WTC11 (cell line): Measurements from ENCODE around the gene HSPA12A. TPM values are rescaled to one million over a fixed set of nuclear protein-coding genes. Genes with fewer than 3 reads are reported as not detected.

Experiments
- ATAC-seq: fragments of 200-7000 bp; cut with Tn5 transposase; 2 replicates; pipeline ENCODE4 v1.10.0; 2021; ENCODE audit warnings: mild to moderate bottlenecking, moderate library complexity
- CTCF ChIA-PET: fragments of 300-600 bp; sonication (Branson Sonifier 250); formaldehyde crosslinking; loops from one replicate; lab custom pipeline; 2021; ENCODE audit warnings: antibody characterized with exemption; lab: Charles Lee
- POLR2A ChIA-PET: fragments of 350-600 bp; sonication (Branson Sonifier 250); formaldehyde crosslinking; loops from one replicate; lab custom pipeline; 2021; ENCODE audit warnings: antibody characterized with exemption; lab: Charles Lee
- DNase-seq: peaks from one replicate; pipeline ENCODE4 v3.0.0; 2021; ENCODE audit warnings: low spot score
- H3K27ac Mint-ChIP-seq: 2 replicates; pipeline ENCODE4 v1.8.0; 2021; ENCODE audit warnings: mixed read lengths
- H3K27me3 Mint-ChIP-seq: 2 replicates; pipeline ENCODE4 v1.8.0; 2021; ENCODE audit warnings: low read depth, mild to moderate bottlenecking, moderate library complexity, mixed read lengths
- H3K36me3 Mint-ChIP-seq: 2 replicates; pipeline ENCODE4 v1.8.0; 2021; ENCODE audit warnings: mixed read lengths
- H3K4me1 Mint-ChIP-seq: 2 replicates; pipeline ENCODE4 v1.8.0; 2022; ENCODE audit warnings: mixed read lengths
- H3K4me3 Mint-ChIP-seq: 2 replicates; pipeline ENCODE4 v1.8.0; 2021; ENCODE audit warnings: mild to moderate bottlenecking, moderate library complexity, mixed read lengths
- H3K9me3 Mint-ChIP-seq: 2 replicates; pipeline ENCODE4 v1.8.0; 2021; ENCODE audit warnings: mixed read lengths
- ATF1 ChIP-seq: sonication (generic); formaldehyde crosslinking; IDR thresholded peaks from 2 replicates; pipeline ENCODE4 v1.8.1; 2023; ENCODE audit warnings: mild to moderate bottlenecking, moderate library complexity, missing genetic modification reagents
- CREM ChIP-seq: sonication (generic); formaldehyde crosslinking; IDR thresholded peaks from 2 replicates; pipeline ENCODE4 v1.8.1; 2022; ENCODE audit warnings: mild to moderate bottlenecking, missing genetic modification reagents, moderate library complexity
- E2F1 ChIP-seq: sonication (generic); formaldehyde crosslinking; IDR thresholded peaks from 2 replicates; pipeline ENCODE4 v1.8.0; 2022; ENCODE audit warnings: mild to moderate bottlenecking, missing genetic modification reagents
- E2F5 ChIP-seq: sonication (generic); formaldehyde crosslinking; IDR thresholded peaks from 2 replicates; pipeline ENCODE4 v1.8.1; 2022; ENCODE audit warnings: mild to moderate bottlenecking, moderate library complexity, missing genetic modification reagents
- ESRRA ChIP-seq: sonication (generic); formaldehyde crosslinking; IDR thresholded peaks from 2 replicates; pipeline ENCODE4 v1.8.1; 2022; ENCODE audit warnings: mild to moderate bottlenecking, missing genetic modification reagents, borderline replicate concordance
- FOXP4 ChIP-seq: sonication (generic); formaldehyde crosslinking; IDR thresholded peaks from 2 replicates; pipeline ENCODE4 v1.8.0; 2022; ENCODE audit warnings: mild to moderate bottlenecking, missing genetic modification reagents
- GRHL2 ChIP-seq: fragments of 250-450 bp; sonication (Bioruptor Pico); IDR thresholded peaks from 2 replicates; pipeline ENCODE4 v1.8.0; 2022; ENCODE audit warnings: mild to moderate bottlenecking, moderate library complexity; ENCODE audit not compliant: insufficient replicate concordance, severe bottlenecking
- MLX ChIP-seq: sonication (generic); formaldehyde crosslinking; IDR thresholded peaks from 2 replicates; pipeline ENCODE4 v1.8.1; 2023; ENCODE audit warnings: mild to moderate bottlenecking, missing genetic modification reagents, moderate library complexity
- NFATC4 ChIP-seq: fragments of 250-450 bp; sonication (Bioruptor Pico); IDR thresholded peaks from 2 replicates; pipeline ENCODE4 v1.9.0; 2021; ENCODE audit warnings: mild to moderate bottlenecking
- NFYB ChIP-seq: sonication (generic); formaldehyde crosslinking; conservative IDR thresholded peaks from 2 replicates; pipeline ENCODE4 v1.8.0; 2022; ENCODE audit warnings: low read depth, missing genetic modification reagents
- PREB ChIP-seq: sonication (generic); formaldehyde crosslinking; IDR thresholded peaks from 2 replicates; pipeline ENCODE4 v1.8.1; 2022; ENCODE audit warnings: mild to moderate bottlenecking, missing genetic modification reagents, moderate library complexity, borderline replicate concordance
- PRRX2 ChIP-seq: fragments of 250-450 bp; sonication (Bioruptor Pico); IDR thresholded peaks from 2 replicates; pipeline ENCODE4 v1.8.0; 2021; ENCODE audit warnings: mild to moderate bottlenecking
- SP1 ChIP-seq: sonication (generic); formaldehyde crosslinking; conservative IDR thresholded peaks from 2 replicates; pipeline ENCODE4 v1.8.1; 2022; ENCODE audit warnings: missing genetic modification reagents
- TEAD1 ChIP-seq: sonication (generic); formaldehyde crosslinking; IDR thresholded peaks from 2 replicates; pipeline ENCODE4 v1.8.0; 2022; ENCODE audit warnings: mild to moderate bottlenecking, missing genetic modification reagents
- USF2 ChIP-seq: sonication (generic); formaldehyde crosslinking; IDR thresholded peaks from 2 replicates; pipeline ENCODE4 v1.8.1; 2023; ENCODE audit warnings: mild to moderate bottlenecking, missing genetic modification reagents, moderate library complexity
- ZNF281 ChIP-seq: sonication (generic); formaldehyde crosslinking; IDR thresholded peaks from 2 replicates; pipeline ENCODE4 v1.8.0; 2023; ENCODE audit warnings: mild to moderate bottlenecking, missing genetic modification reagents
- ZNF396 ChIP-seq: fragments of 250-450 bp; sonication (Bioruptor Pico); IDR thresholded peaks from 2 replicates; pipeline ENCODE4 v1.8.0; 2021; ENCODE audit warnings: mild to moderate bottlenecking, moderate library complexity, borderline replicate concordance
- ZNF425 ChIP-seq: fragments of 250-450 bp; sonication (Bioruptor Pico); conservative IDR thresholded peaks from 2 replicates; pipeline ENCODE4 v1.9.0; 2021; ENCODE audit warnings: mild to moderate bottlenecking
- ZNF512 ChIP-seq: sonication (generic); formaldehyde crosslinking; IDR thresholded peaks from 2 replicates; pipeline ENCODE4 v1.8.1; 2022; ENCODE audit warnings: missing genetic modification reagents, borderline replicate concordance
- ZNF671 ChIP-seq: fragments of 250-450 bp; sonication (Bioruptor Pico); IDR thresholded peaks from 2 replicates; pipeline ENCODE4 v1.8.0; 2021; ENCODE audit warnings: mild to moderate bottlenecking
- total RNA-seq: library from RNA; stranded (reverse); gene quantifications from 3 replicates; pipeline ENCODE4 v1.2.3, GENCODE V29; 2021

Gene HSPA12A
- total RNA-seq, 1 experiment from 2014 or later = 7.2 TPM

- POLR2A ChIA-PET = no interaction called here
- Mint-ChIP-seq H3K4me3 (no peak overlapping the region), H3K27me3 (no peaks in the 10 kb centered on the region; the same call in 1 of the 2 replicates), H3K36me3 (peaks cover 4% of the 10 kb centered on the region), H3K9me3 (no peaks in the 10 kb centered on the region), H3K4me1 (peaks cover 33% of the 10 kb centered on the region), H3K27ac (no peak overlapping the region)
- CTCF ChIA-PET = interaction anchor here (2.2 kb wide), 1 partner anchor 9 kb away, joined by 6 read pairs; no protein-coding TSS in a partner anchor
- TF ChIP-seq MLX (CRISPR knock-in tag) (no peak), ESRRA (CRISPR knock-in tag) (no peak), USF2 (CRISPR knock-in tag) (no peak), NFATC4 (no peak)
- no peak for ATAC-seq
- no peak for DNase-seq
Observed at GRCh38 chr10:116672891-116673290, 69.5 kb downstream of the HSPA12A start.

GRCh38 chr10:116671274-116671926 lies 71.0 kb downstream of the HSPA12A start:
- Mint-ChIP-seq H3K4me1 (peaks cover 33% of the 10 kb centered on the region), H3K4me3 (no peak overlapping the region), H3K27ac (no peak overlapping the region), H3K36me3 (peaks cover 18% of the 10 kb centered on the region), H3K9me3 (peaks cover 6% of the 10 kb centered on the region), H3K27me3 (no peaks in the 10 kb centered on the region)
- ChIA-PET CTCF (interaction anchor here (1.8 to 2.2 kb wide), 2 partner anchors 11 to 496 kb away, joined by 6 to 7 read pairs; no protein-coding TSS in a partner anchor), POLR2A (no interaction called here)
- DNase-seq (no peak), ATAC-seq (no peak)
- TF ChIP-seq SP1 (no peak), ZNF512 (no peak), GRHL2 (no peak), CREM (no peak), E2F5 (CRISPR knock-in tag) (no peak), PREB (CRISPR knock-in tag) (no peak), NFYB (CRISPR knock-in tag) (no peak), ZNF425 (no peak), ATF1 (CRISPR knock-in tag) (no peak), ZNF396 (CRISPR knock-in tag) (no peak), PRRX2 (CRISPR knock-in tag) (no peak), TEAD1 (CRISPR knock-in tag) (no peak), FOXP4 (no peak), ZNF671 (CRISPR knock-in tag) (no peak), ZNF281 (CRISPR knock-in tag) (no peak), E2F1 (CRISPR knock-in tag) (no peak)
